RWPE2 (cell line): ENCODE results near the gene ACCS.

Source experiments
- ATAC-seq: fragments of 200-7000 bp; cut with Tn5 transposase; 3 replicates; pipeline ENCODE4 v1.9.1; 2021; ENCODE audit warnings: low read depth
- DNase-seq: peaks from one replicate; pipeline ENCODE4 v3.0.0-alpha.2; 2020; ENCODE audit warnings: low spot score
- H3K27ac ChIP-seq: fragments of 450-650 bp; 2 replicates; pipeline ENCODE4 v1.5.1; 2017; ENCODE audit warnings: mild to moderate bottlenecking; ENCODE audit not compliant: poor library complexity, severe bottlenecking
- H3K27me3 ChIP-seq: fragments of 250-450 bp; sonication (Bioruptor Pico); 2 replicates; pipeline ENCODE4 v1.5.1; 2021; ENCODE audit warnings: mild to moderate bottlenecking, moderate library complexity; ENCODE audit not compliant: insufficient read depth, poor library complexity, severe bottlenecking
- H3K36me3 ChIP-seq: fragments of 250-450 bp; sonication (Bioruptor Pico); 2 replicates; pipeline ENCODE4 v1.5.1; 2020; ENCODE audit warnings: low read depth, mild to moderate bottlenecking, moderate library complexity
- H3K4me1 ChIP-seq: fragments of 250-450 bp; sonication (Bioruptor Pico); 2 replicates; pipeline ENCODE4 v1.5.1; 2021; ENCODE audit warnings: mild to moderate bottlenecking, moderate library complexity; ENCODE audit not compliant: insufficient read depth, poor library complexity, severe bottlenecking
- H3K4me3 ChIP-seq: fragments of 250-450 bp; sonication (Bioruptor Pico); 2 replicates; pipeline ENCODE4 v1.5.1; 2021; ENCODE audit warnings: mild to moderate bottlenecking, moderate library complexity; ENCODE audit not compliant: severe bottlenecking
- H3K9me3 ChIP-seq: fragments of 250-450 bp; sonication (Bioruptor Pico); 2 replicates; pipeline ENCODE4 v1.5.1; 2021; ENCODE audit warnings: mild to moderate bottlenecking, moderate library complexity; ENCODE audit not compliant: severe bottlenecking
- TF ChIP-seq, protein P1 (sequence below): fragments of 450-650 bp; IDR thresholded peaks from one replicate; pipeline ENCODE4 v1.5.1; 2017; ENCODE audit warnings: mild to moderate bottlenecking, moderate library complexity; ENCODE audit not compliant: poor library complexity, severe bottlenecking

ACCS gene

DNA sequence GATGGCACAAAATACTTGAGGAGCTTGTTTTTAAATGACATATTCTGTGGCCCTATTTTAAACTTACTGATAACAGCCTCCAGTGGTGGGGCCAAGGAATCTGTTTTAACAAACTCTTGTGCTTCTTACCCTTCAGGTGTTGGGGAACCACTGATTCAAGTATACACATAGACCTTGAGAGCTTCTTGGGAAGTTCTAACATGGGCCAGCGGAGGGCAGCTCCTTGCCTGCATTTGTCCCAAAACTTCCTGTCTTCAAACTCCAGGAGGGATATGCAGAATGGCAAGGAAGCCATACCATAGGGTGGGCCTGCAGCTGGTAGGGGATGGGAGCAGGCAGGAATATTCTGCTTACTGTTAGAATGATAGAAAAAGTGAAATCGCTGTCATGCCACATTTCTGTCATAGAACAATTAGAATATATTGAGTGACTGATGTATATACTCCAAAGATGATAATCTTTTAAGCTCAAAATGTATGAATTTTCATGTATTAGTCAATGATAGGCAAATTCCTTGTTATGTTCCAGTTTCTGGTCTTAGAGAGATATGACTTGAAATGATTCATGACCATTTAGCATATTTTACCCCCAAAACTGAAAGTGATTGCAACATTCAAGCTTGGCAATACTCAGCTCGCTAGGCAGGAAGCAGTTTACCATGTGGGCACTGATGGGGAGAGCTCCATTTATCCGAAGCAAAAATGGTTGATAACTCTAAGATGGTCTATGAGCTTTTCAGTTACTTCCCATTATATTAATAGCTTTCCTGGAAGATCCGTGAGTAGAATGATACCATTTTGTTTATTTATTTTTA lies 38.6 kb downstream of the ACCS start:
- no peaks in the 10 kb centered on the region for H3K27me3 ChIP-seq
- no peak overlapping the region for H3K4me3 ChIP-seq
- no peaks in the 10 kb centered on the region for H3K9me3 ChIP-seq
- TF ChIP-seq, protein P1, sequence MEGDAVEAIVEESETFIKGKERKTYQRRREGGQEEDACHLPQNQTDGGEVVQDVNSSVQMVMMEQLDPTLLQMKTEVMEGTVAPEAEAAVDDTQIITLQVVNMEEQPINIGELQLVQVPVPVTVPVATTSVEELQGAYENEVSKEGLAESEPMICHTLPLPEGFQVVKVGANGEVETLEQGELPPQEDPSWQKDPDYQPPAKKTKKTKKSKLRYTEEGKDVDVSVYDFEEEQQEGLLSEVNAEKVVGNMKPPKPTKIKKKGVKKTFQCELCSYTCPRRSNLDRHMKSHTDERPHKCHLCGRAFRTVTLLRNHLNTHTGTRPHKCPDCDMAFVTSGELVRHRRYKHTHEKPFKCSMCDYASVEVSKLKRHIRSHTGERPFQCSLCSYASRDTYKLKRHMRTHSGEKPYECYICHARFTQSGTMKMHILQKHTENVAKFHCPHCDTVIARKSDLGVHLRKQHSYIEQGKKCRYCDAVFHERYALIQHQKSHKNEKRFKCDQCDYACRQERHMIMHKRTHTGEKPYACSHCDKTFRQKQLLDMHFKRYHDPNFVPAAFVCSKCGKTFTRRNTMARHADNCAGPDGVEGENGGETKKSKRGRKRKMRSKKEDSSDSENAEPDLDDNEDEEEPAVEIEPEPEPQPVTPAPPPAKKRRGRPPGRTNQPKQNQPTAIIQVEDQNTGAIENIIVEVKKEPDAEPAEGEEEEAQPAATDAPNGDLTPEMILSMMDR: no peak
- DNase-seq: no peak
- peaks cover 36% of the 10 kb centered on the region for H3K36me3 ChIP-seq
- H3K4me1 ChIP-seq: no peaks in the 10 kb centered on the region
- ATAC-seq: no peak
- no peak overlapping the region for H3K27ac ChIP-seq

DNA sequence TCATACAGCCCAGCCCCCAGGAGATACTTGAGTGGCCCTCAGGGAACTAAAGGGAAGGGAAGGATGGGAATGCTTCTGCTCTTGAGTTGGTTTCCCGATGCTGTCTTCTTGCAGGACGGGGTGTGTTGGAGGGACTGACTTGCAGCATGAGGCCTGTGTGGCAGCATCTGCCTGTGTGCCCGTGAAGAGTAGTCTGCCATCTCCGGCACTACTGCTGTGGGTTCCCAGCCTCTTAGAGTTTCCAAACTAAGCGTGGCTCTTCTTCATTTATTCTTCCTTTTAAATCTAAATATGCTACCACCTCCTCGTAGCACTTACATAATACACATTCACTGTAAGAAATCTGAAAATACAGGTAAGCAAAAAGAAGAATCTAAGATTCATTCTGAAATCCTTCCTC lies 42.2 kb downstream of the ACCS start:
- H3K4me1 ChIP-seq: no peaks in the 10 kb centered on the region
- H3K27me3 ChIP-seq: no peaks in the 10 kb centered on the region
- H3K36me3 ChIP-seq: peaks cover 57% of the 10 kb centered on the region
- TF ChIP-seq, protein P1: no peak
- no peak overlapping the region for H3K27ac ChIP-seq
- ATAC-seq: no peak
- H3K9me3 ChIP-seq: no peaks in the 10 kb centered on the region
- H3K4me3 ChIP-seq: no peak overlapping the region
- DNase-seq: no peak

DNA sequence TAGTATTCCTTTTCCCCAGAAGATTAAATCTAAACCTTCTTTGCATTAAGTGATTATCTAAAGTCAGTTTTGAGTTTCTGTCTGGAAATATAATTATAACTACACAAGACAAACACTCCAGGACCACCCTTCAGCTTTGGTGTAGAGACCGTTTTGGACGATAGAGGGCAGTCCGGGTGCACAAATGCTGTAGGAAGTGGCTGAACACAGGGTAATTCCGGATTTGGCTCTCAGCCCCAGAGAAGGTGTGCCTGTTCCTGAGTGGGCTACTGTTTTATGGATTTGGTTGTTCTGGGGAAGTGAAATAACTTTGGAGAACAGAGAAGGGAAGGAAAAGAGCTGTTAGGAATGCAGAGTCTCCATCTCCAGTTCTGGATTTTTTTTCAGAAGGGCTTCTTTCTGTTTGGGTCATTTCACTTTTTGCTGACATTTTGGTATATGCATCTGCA lies 44.2 kb downstream of the ACCS start:
- Histone ChIP-seq H3K27me3 (no peaks in the 10 kb centered on the region), H3K4me3 (no peak overlapping the region), H3K9me3 (no peaks in the 10 kb centered on the region), H3K27ac (no peak overlapping the region), H3K4me1 (no peaks in the 10 kb centered on the region), H3K36me3 (peaks cover 57% of the 10 kb centered on the region)
- DNase-seq (no peak), ATAC-seq (peak; percentile 70; the same call in 2 of the 3 replicates)
- TF ChIP-seq, protein P1: peak; percentile 80

DNA sequence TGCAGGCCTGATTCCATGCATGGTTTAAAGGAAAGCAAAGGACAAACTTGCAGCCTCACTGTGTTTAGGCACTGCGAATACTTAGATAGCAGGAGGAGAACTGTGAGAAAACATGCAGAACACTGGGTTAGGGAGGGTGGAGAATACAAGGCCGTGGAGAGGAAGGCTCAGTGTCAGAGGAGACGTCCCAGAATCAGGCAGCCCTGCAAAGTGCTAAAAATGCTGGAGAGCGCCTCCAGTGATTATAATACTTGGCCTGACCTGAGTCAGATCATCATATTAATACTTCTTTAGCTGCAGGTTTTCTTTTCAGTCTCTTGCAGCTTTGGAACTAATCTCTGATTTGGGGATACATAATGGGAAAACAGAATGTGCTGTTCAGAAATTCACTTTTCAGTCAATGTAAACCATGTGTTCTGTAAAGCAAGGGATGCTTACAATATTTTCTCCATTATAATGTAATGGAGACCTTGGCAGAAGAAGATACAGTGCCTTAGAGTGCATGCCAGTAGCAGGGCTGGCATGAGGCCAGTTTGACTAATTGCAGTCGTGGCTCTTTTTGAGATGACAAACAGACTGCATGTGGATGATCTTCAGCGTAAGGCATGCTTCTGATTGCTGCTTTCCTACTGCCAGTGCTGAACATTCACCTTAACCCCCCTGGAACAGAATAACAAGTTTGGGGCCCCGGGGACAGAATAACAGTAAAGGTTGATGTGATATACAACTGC lies 46.2 kb downstream of the ACCS start:
- peaks cover 73% of the 10 kb centered on the region for H3K36me3 ChIP-seq
- TF ChIP-seq, protein P1: no peak
- ATAC-seq (peak; percentile 41; the same call in 1 of the 3 replicates), DNase-seq (no peak)
- H3K4me1 ChIP-seq: no peaks in the 10 kb centered on the region
- H3K4me3 ChIP-seq: no peak overlapping the region
- H3K27ac ChIP-seq: no peak overlapping the region
- no peaks in the 10 kb centered on the region for H3K9me3 ChIP-seq
- no peaks in the 10 kb centered on the region for H3K27me3 ChIP-seq
